CD4-positive, alpha-beta T cell treated with Interleukin-6 at 100 ng/mL for 8 hours (primary cell): ENCODE results near the gene EID2B.

Experiments used
- DNase-seq: peaks from one replicate; pipeline ENCODE4 v3.0.0-alpha.2; 2020; ENCODE audit warnings: mixed read lengths, low spot score

Gene EID2B

GRCh38 chr19:39498798-39499642 lies 33.6 kb downstream of the EID2B start, which contains the start of gene DLL3:
DLL3 (plus strand) TSS chr19:39498947; CDS start chr19:39498975, 28 bp downstream.
- DNase-seq = no peak

- no peak for DNase-seq
Observed at GRCh38 chr19:39497996-39498797, 34.5 kb downstream of the EID2B start.

GRCh38 chr19:39497701-39497995 lies 35.0 kb downstream of the EID2B start:
- DNase-seq = no peak

- no peak for DNase-seq
Observed at GRCh38 chr19:39496063-39496462, 36.6 kb downstream of the EID2B start.

GRCh38 chr19:39494661-39495060 lies 38.0 kb downstream of the EID2B start:
- DNase-seq = no peak

GRCh38 chr19:39492788-39493187 lies 39.9 kb downstream of the EID2B start:
- no peak for DNase-seq

GRCh38 chr19:39492225-39492624 lies 40.4 kb downstream of the EID2B start:
- no peak for DNase-seq

GRCh38 chr19:39489756-39490155 lies 42.9 kb downstream of the EID2B start:
- DNase-seq = no peak

GRCh38 chr19:39483141-39483540 lies 49.5 kb downstream of the EID2B start:
- no peak for DNase-seq

GRCh38 chr19:39481676-39482075 lies 51.0 kb downstream of the EID2B start:
- DNase-seq = no peak

- DNase-seq = no peak
Observed at GRCh38 chr19:39481229-39481545, 51.5 kb downstream of the EID2B start.
